SK-N-SH (cell line): ENCODE data around the gene SPINK4. TPM values are rescaled to one million over a fixed set of nuclear protein-coding genes. Genes with fewer than 3 reads are reported as not detected.

ENCODE experiments used
- CTCF ChIA-PET: fragments of 300-600, 350-600 bp; formaldehyde crosslinking; extraction: SDS; loops from one replicate; lab custom pipeline; 2021; lab: Yijun Ruan, JAX
- POLR2A ChIA-PET: fragments of 350-600 bp; sonication (Branson Sonifier 250); formaldehyde crosslinking; extraction: SDS; loops from one replicate; lab custom pipeline; 2020; ENCODE audit warnings: antibody characterized with exemption, inconsistent platforms; lab: Yijun Ruan, JAX
- DNase-seq: peaks from one replicate; pipeline ENCODE4 v3.0.0; 2012
- H2AFZ ChIP-seq: fragments of 200-600 bp; sonication (generic); 2 replicates; pipeline ENCODE4 v1.8.1; 2016; ENCODE audit warnings: antibody characterized with exemption, mild to moderate bottlenecking, low read depth
- H3F3A ChIP-seq: fragments of 200-600 bp; sonication (generic); replicated peaks from 2 replicates; pipeline ENCODE3; 2016; ENCODE audit warnings: antibody characterized with exemption, mild to moderate bottlenecking; ENCODE audit not compliant: insufficient read depth
- H3K27ac ChIP-seq, 2 experiments: fragments of 200-500 bp in 1 of 2; fragments of 200-600 bp in 1 of 2; sonication (Bioruptor generic) in 1 of 2; sonication (generic), shearing (Covaris generic) in 1 of 2; 2 replicates each; pipeline versions ENCODE4 v1.5.1 to v1.6.1; 2014 to 2016; ENCODE audit warnings: low read depth in 2 of 2, inconsistent platforms in 1 of 2, low read length in 1 of 2, mild to moderate bottlenecking in 1 of 2, mixed read lengths in 1 of 2
- H3K27me3 ChIP-seq: fragments of 200-600 bp; sonication (generic), shearing (Covaris generic); 2 replicates; pipeline ENCODE4 v1.6.1; 2016; ENCODE audit warnings: mixed run types; ENCODE audit not compliant: insufficient read depth
- H3K36me3 ChIP-seq, 2 experiments: fragments of 200-500 bp in 1 of 2; fragments of 200-600 bp in 1 of 2; sonication (Bioruptor generic) in 1 of 2; sonication (generic) in 1 of 2; replicated peaks in 1 of 2; 2 replicates each; pipeline versions ENCODE3 to v1.5.1; 2014 to 2016; ENCODE audit warnings: low read length in 1 of 2, mild to moderate bottlenecking in 1 of 2; ENCODE audit not compliant: insufficient read depth in 2 of 2, control insufficient read depth in 1 of 2
- H3K4me1 ChIP-seq, 2 experiments: fragments of 200-500 bp in 1 of 2; fragments of 200-600 bp in 1 of 2; sonication (Bioruptor generic) in 1 of 2; sonication (generic), shearing (Covaris generic) in 1 of 2; 2 replicates each; pipeline versions ENCODE4 v1.5.1 to v1.6.1; 2014 to 2016; ENCODE audit warnings: low read depth in 1 of 2, low read length in 1 of 2, mixed run types in 1 of 2; ENCODE audit not compliant: insufficient read depth in 2 of 2, control insufficient read depth in 1 of 2
- H3K4me2 ChIP-seq: fragments of 200-600 bp; sonication (generic), shearing (Covaris generic); 2 replicates; pipeline ENCODE4 v1.6.1; 2017; ENCODE audit warnings: mixed run types
- H3K4me3 ChIP-seq, 2 experiments: fragments of 200-500 bp in 1 of 2; fragments of 200-600 bp in 1 of 2; sonication (Bioruptor generic) in 1 of 2; sonication (generic), shearing (Covaris generic) in 1 of 2; 2 replicates each; pipeline versions ENCODE4 v1.5.1 to v1.8.1; 2014 to 2016; ENCODE audit warnings: low read depth in 2 of 2, inconsistent platforms in 1 of 2, low read length in 1 of 2, mild to moderate bottlenecking in 1 of 2, mixed read lengths in 1 of 2, moderate library complexity in 1 of 2
- H3K79me2 ChIP-seq: fragments of 200-600 bp; sonication (generic); 2 replicates; pipeline ENCODE4 v1.8.1; 2017; ENCODE audit warnings: mild to moderate bottlenecking; ENCODE audit not compliant: insufficient read depth
- H3K9ac ChIP-seq: fragments of 200-600 bp; sonication (generic); 2 replicates; pipeline ENCODE4 v1.6.1; 2017; ENCODE audit warnings: mixed run types
- H3K9me2 ChIP-seq: fragments of 200-600 bp; sonication (generic); 2 replicates; pipeline ENCODE4 v1.6.1; 2017; ENCODE audit warnings: mixed run types
- H3K9me3 ChIP-seq: fragments of 200-600 bp; sonication (generic); 2 replicates; pipeline ENCODE4 v1.6.1; 2017; ENCODE audit warnings: mixed run types, mild to moderate bottlenecking, moderate library complexity
- H4K20me1 ChIP-seq: fragments of 200-600 bp; sonication (generic); 2 replicates; pipeline ENCODE4 v1.6.1; 2017; ENCODE audit warnings: mild to moderate bottlenecking, mixed run types; ENCODE audit not compliant: insufficient read depth
- CHD2 ChIP-seq: fragments of 150-350 bp; IDR thresholded peaks from 2 replicates; pipeline ENCODE4 v1.6.1; 2018; ENCODE audit warnings: low read length; ENCODE audit not compliant: partially characterized antibody
- CTCF ChIP-seq: fragments of 200-600 bp; sonication (generic); IDR thresholded peaks from 2 replicates; pipeline ENCODE4 v1.6.1; 2017; ENCODE audit warnings: antibody characterized with exemption, mild to moderate bottlenecking, moderate library complexity
- FOXJ3 ChIP-seq: sonication (generic); formaldehyde crosslinking; IDR thresholded peaks from 2 replicates; pipeline ENCODE4 v1.5.1; 2020; ENCODE audit warnings: mild to moderate bottlenecking, missing genetic modification reagents
- GATA2 ChIP-seq: sonication (generic); formaldehyde crosslinking; IDR thresholded peaks from 2 replicates; pipeline ENCODE4 v1.5.0; 2020; ENCODE audit warnings: mild to moderate bottlenecking, missing genetic modification reagents
- MXI1 ChIP-seq: IDR thresholded peaks from 2 replicates; pipeline ENCODE4 v1.6.1; 2012; ENCODE audit warnings: mild to moderate bottlenecking, low read depth, low read length, improper control_type of control experiment
- NRF1 ChIP-seq: IDR thresholded peaks from 2 replicates; pipeline ENCODE4 v1.6.1; 2012; ENCODE audit warnings: low read depth, mild to moderate bottlenecking, low read length
- POLR2AphosphoS5 ChIP-seq: IDR thresholded peaks from 2 replicates; pipeline ENCODE4 v1.6.1; 2012; ENCODE audit warnings: low read depth, low read length
- RFX5 ChIP-seq: IDR thresholded peaks from 2 replicates; pipeline ENCODE4 v1.6.1; 2012; ENCODE audit warnings: mild to moderate bottlenecking, improper control_type of control experiment, low read length
- RXRA ChIP-seq: IDR thresholded peaks from 2 replicates; pipeline ENCODE4 v1.4.0; 2012; ENCODE audit warnings: low read depth, mild to moderate bottlenecking, borderline replicate concordance
- SMC3 ChIP-seq: IDR thresholded peaks from 2 replicates; pipeline ENCODE4 v1.6.1; 2012; ENCODE audit warnings: low read depth, low read length, improper control_type of control experiment
- TEAD4 ChIP-seq: IDR thresholded peaks from 2 replicates; pipeline ENCODE4 v1.4.0; 2012; ENCODE audit warnings: mild to moderate bottlenecking, borderline replicate concordance; ENCODE audit not compliant: insufficient read depth
- YY1 ChIP-seq: IDR thresholded peaks from 2 replicates; pipeline ENCODE4 v1.4.0; 2012; ENCODE audit warnings: low read depth, mild to moderate bottlenecking
- WGBS: methylation state at CpG from one replicate; pipeline ENCODE4 v1.1.6; 2017; ENCODE audit warnings: low lambda C conversion rate; 5-methylcytosine and 5-hydroxymethylcytosine counted together
- polyA plus RNA-seq, 3 experiments: library from polyadenylated mRNA; depleted of rRNA; stranded (reverse); fragments of >200 nt; gene quantifications; 2 replicates each; pipeline ENCODE4 v1.2.3, GENCODE V29; 2012
- TF ChIP-seq, protein P1 (sequence below): IDR thresholded peaks from 2 replicates; pipeline ENCODE4 v1.6.1; 2012; ENCODE audit warnings: mild to moderate bottlenecking, low read depth, low read length, moderate library complexity
- TF ChIP-seq, protein P2 (sequence below): IDR thresholded peaks from 2 replicates; pipeline ENCODE4 v1.4.0; 2012; ENCODE audit warnings: low read depth, borderline replicate concordance

SPINK4 gene
- polyA plus RNA-seq, 1 of the 3 experiments (the other 2 are of a cell fraction) = not detected

GRCh38 chr9:33227008-33227398, 13.0 kb upstream of the SPINK4 start (continued):
- TF ChIP-seq, protein P1, sequence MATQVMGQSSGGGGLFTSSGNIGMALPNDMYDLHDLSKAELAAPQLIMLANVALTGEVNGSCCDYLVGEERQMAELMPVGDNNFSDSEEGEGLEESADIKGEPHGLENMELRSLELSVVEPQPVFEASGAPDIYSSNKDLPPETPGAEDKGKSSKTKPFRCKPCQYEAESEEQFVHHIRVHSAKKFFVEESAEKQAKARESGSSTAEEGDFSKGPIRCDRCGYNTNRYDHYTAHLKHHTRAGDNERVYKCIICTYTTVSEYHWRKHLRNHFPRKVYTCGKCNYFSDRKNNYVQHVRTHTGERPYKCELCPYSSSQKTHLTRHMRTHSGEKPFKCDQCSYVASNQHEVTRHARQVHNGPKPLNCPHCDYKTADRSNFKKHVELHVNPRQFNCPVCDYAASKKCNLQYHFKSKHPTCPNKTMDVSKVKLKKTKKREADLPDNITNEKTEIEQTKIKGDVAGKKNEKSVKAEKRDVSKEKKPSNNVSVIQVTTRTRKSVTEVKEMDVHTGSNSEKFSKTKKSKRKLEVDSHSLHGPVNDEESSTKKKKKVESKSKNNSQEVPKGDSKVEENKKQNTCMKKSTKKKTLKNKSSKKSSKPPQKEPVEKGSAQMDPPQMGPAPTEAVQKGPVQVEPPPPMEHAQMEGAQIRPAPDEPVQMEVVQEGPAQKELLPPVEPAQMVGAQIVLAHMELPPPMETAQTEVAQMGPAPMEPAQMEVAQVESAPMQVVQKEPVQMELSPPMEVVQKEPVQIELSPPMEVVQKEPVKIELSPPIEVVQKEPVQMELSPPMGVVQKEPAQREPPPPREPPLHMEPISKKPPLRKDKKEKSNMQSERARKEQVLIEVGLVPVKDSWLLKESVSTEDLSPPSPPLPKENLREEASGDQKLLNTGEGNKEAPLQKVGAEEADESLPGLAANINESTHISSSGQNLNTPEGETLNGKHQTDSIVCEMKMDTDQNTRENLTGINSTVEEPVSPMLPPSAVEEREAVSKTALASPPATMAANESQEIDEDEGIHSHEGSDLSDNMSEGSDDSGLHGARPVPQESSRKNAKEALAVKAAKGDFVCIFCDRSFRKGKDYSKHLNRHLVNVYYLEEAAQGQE = no peak
- TF ChIP-seq YY1 (no peak), MXI1 (no peak), RFX5 (no peak)
- TF ChIP-seq, protein P2, sequence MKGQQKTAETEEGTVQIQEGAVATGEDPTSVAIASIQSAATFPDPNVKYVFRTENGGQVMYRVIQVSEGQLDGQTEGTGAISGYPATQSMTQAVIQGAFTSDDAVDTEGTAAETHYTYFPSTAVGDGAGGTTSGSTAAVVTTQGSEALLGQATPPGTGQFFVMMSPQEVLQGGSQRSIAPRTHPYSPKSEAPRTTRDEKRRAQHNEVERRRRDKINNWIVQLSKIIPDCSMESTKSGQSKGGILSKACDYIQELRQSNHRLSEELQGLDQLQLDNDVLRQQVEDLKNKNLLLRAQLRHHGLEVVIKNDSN = no peak

DNA sequence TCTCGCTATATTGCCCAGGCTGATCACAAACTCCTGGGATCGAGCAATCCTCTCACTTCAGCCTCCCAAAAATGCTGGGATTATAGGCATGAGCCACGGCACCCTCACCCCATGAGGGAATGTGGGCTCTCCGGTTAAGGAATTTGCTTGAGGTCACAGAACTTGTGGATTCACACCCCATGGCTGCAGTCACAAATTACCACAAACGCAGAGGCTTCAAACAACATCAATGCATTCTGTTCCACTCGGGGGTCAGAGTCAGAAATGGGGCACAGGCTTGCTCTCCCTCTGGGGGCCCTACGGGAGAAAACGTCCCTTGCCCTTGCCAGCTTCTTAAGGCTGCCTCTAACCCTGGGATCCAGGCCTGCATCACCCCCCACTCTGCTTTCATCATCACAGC, 12.2 kb upstream of the SPINK4 start:
- Histone ChIP-seq H3K27ac (no peak overlapping the region), H3F3A (no peaks in the 10 kb centered on the region), H2AFZ (no peak overlapping the region), H3K9ac (no peak overlapping the region), H3K4me1 (peaks cover 2 to 3% of the 10 kb centered on the region in 2 experiments; a peak in 1 of 4 replicates), H3K27me3 (no peaks in the 10 kb centered on the region), H3K9me3 (no peaks in the 10 kb centered on the region), H3K9me2 (no peaks in the 10 kb centered on the region), H3K36me3 (no peaks in the 10 kb centered on the region), H3K79me2 (no peaks in the 10 kb centered on the region), H4K20me1 (no peaks in the 10 kb centered on the region), H3K4me3 (no peak overlapping the region), H3K4me2 (no peak overlapping the region)
- CTCF ChIA-PET = interaction anchor here (2.2 to 4.3 kb wide), 3 partner anchors 12 to 146 kb away, joined by 10 to 57 read pairs (median 41); partner anchors contain the start of gene SPINK4
- TF ChIP-seq RXRA = no peak
- 85% methylated on average over 6 of the region's 8 CpGs for WGBS
- DNase-seq = no peak
- POLR2A ChIA-PET = no interaction called here

DNA sequence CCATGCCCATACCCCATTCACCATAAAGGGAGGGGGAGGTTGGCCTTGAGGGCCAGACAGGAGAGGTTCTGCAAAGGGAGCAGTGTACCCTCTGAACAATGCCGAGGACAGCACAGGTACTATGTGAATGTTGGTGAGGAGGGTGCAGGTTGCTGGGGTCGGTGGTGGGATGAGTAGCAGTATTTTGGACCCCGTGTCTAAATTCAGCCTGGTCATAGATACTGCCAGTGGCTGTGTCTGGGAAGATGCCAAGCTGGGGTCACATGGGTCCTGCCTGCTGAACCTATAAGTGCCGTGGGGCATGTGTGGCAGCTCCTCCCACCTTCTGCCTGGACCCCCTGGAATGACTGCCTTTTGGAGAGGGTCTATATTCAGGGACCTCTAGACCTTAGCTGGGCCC, 11.4 kb upstream of the SPINK4 start:
- POLR2A ChIA-PET = no interaction called here
- Histone ChIP-seq H3K9ac (no peak overlapping the region), H4K20me1 (no peaks in the 10 kb centered on the region), H3K27ac (no peak overlapping the region), H3F3A (no peaks in the 10 kb centered on the region), H3K9me2 (no peaks in the 10 kb centered on the region), H3K9me3 (no peaks in the 10 kb centered on the region), H3K79me2 (no peaks in the 10 kb centered on the region), H3K4me2 (no peak overlapping the region), H3K4me1 (peaks cover 2 to 4% of the 10 kb centered on the region in 2 experiments; a peak in 1 of 4 replicates), H3K4me3 (no peak overlapping the region), H3K27me3 (no peaks in the 10 kb centered on the region), H3K36me3 (no peaks in the 10 kb centered on the region), H2AFZ (no peak overlapping the region)
- WGBS = 51% methylated on average over 2 of the region's 4 CpGs
- no peak for DNase-seq
- CTCF ChIA-PET = interaction anchor here (0.9 to 4.3 kb wide), 3 partner anchors 12 to 147 kb away, joined by 4 to 57 read pairs (median 4); partner anchors contain the start of gene SPINK4
- no peak for TF ChIP-seq CHD2
- no peak for TF ChIP-seq TEAD4
- no peak for TF ChIP-seq CTCF
- no peak for TF ChIP-seq GATA2 (CRISPR knock-in tag)
- no peak for TF ChIP-seq SMC3
- TF ChIP-seq POLR2AphosphoS5 = no peak
- TF ChIP-seq NRF1 = no peak
- no peak for TF ChIP-seq RFX5
- no peak for TF ChIP-seq FOXJ3
- TF ChIP-seq, protein P1 = no peak
